PC-3 (cell line): Measurements from ENCODE around the gene MAP1LC3B2. TPM values are rescaled to one million over a fixed set of nuclear protein-coding genes. Genes with fewer than 3 reads are reported as not detected.

ENCODE experiments used
- ATAC-seq: fragments of 200-7000 bp; cut with Tn5 transposase; 2 replicates; pipeline ENCODE4 v1.9.1; 2020; ENCODE audit warnings: mild to moderate bottlenecking, moderate library complexity
- BruUV-seq: library from RNA; stranded (reverse); fragments of 400-500 nt; replicated peaks from 2 replicates; lab custom pipeline; 2021; lab: Mats Ljungman, UMichigan
- CTCF ChIA-PET: fragments of 300-600 bp; sonication (Branson Sonifier 250); formaldehyde crosslinking; loops from one replicate; lab custom pipeline; 2022; ENCODE audit warnings: antibody characterized with exemption; lab: Charles Lee
- POLR2A ChIA-PET: fragments of 300-600 bp; sonication (Branson Sonifier 250); formaldehyde crosslinking; loops from one replicate; lab custom pipeline; 2022; ENCODE audit warnings: antibody characterized with exemption; ENCODE audit not compliant: unreplicated experiment; lab: Charles Lee
- DNase-seq: peaks from one replicate; pipeline ENCODE4 v3.0.0-alpha.2; 2015
- H2AFZ ChIP-seq: fragments of 300-600 bp; sonication (generic); 2 replicates; pipeline ENCODE4 v1.6.0; 2016; ENCODE audit warnings: antibody characterized with exemption, low read length
- H3F3A ChIP-seq: fragments of 300-600 bp; sonication (generic); one replicate; pipeline ENCODE4 v1.6.0; 2017; ENCODE audit warnings: antibody characterized with exemption, low read length, control low read depth, mild to moderate bottlenecking; ENCODE audit not compliant: unreplicated experiment
- H3K27ac ChIP-seq: fragments of 300-600 bp; sonication (generic); 2 replicates; pipeline ENCODE4 v1.5.1; 2016; ENCODE audit warnings: mild to moderate bottlenecking, low read length
- H3K27me3 ChIP-seq: fragments of 300-600 bp; sonication (generic); 2 replicates; pipeline ENCODE4 v1.6.1; 2016; ENCODE audit warnings: low read length, mixed read lengths
- H3K36me3 ChIP-seq: fragments of 300-600 bp; sonication (generic); 2 replicates; pipeline ENCODE4 v1.6.1; 2016; ENCODE audit warnings: low read depth, mixed run types, low read length, mixed read lengths
- H3K4me1 ChIP-seq: fragments of 300-600 bp; sonication (generic); 2 replicates; pipeline ENCODE4 v1.5.1; 2016; ENCODE audit warnings: low read length; ENCODE audit not compliant: insufficient read depth
- H3K4me2 ChIP-seq: fragments of 300-600 bp; sonication (generic); 2 replicates; pipeline ENCODE4 v1.6.0; 2016; ENCODE audit warnings: low read length
- H3K4me3 ChIP-seq: fragments of 300-600 bp; sonication (generic); 2 replicates; pipeline ENCODE4 v1.5.1; 2016; ENCODE audit warnings: mild to moderate bottlenecking, low read length, mixed read lengths
- H3K79me2 ChIP-seq: fragments of 300-600 bp; sonication (generic); 2 replicates; pipeline ENCODE4 v1.6.1; 2017; ENCODE audit warnings: low read length, mixed read lengths
- H3K9ac ChIP-seq: fragments of 300-600 bp; sonication (generic); 2 replicates; pipeline ENCODE4 v1.6.0; 2016; ENCODE audit warnings: mild to moderate bottlenecking, low read length
- H3K9me2 ChIP-seq: fragments of 300-600 bp; sonication (generic); replicated peaks from 2 replicates; pipeline ENCODE4 v1.6.1; 2016; ENCODE audit warnings: mixed run types, low read length, mixed read lengths
- H3K9me3 ChIP-seq: fragments of 300-600 bp; sonication (generic); 2 replicates; pipeline ENCODE4 v1.6.1; 2016; ENCODE audit warnings: low read length, mixed read lengths
- H4K20me1 ChIP-seq: fragments of 300-600 bp; sonication (generic); 2 replicates; pipeline ENCODE4 v1.6.1; 2016; ENCODE audit warnings: low read length, mixed read lengths
- EZH2 ChIP-seq: fragments of 300-600 bp; sonication (generic); IDR thresholded peaks from one replicate; pipeline ENCODE4 v1.6.1; 2017; ENCODE audit warnings: antibody characterized with exemption, mild to moderate bottlenecking, low read length; ENCODE audit not compliant: unreplicated experiment
- EZH2phosphoT487 ChIP-seq: fragments of 300-600 bp; sonication (generic); IDR thresholded peaks from 2 replicates; pipeline ENCODE4 v1.6.1; 2018; ENCODE audit warnings: mild to moderate bottlenecking, antibody characterized with exemption, low read length, borderline replicate concordance
- intact Hi-C: fragments of 100-400 bp; cut with micrococcal nuclease; formaldehyde crosslinking; loops from 2 replicates; pipeline ENCODE4 v1.9.0; 2023
- total RNA-seq: library from RNA; depleted of rRNA; stranded (reverse); fragments of >200 nt; gene quantifications from 2 replicates; pipeline ENCODE4 v1.2.3, GENCODE V29; 2014
- TF ChIP-seq, protein P1 (sequence below): fragments of 300-600 bp; sonication (generic); conservative IDR thresholded peaks from 2 replicates; pipeline ENCODE4 v1.5.1; 2017; ENCODE audit warnings: antibody characterized with exemption, low read depth, mild to moderate bottlenecking, low read length

Gene MAP1LC3B2
- total RNA-seq, 1 experiment from 2014 or later: not detected

DNA sequence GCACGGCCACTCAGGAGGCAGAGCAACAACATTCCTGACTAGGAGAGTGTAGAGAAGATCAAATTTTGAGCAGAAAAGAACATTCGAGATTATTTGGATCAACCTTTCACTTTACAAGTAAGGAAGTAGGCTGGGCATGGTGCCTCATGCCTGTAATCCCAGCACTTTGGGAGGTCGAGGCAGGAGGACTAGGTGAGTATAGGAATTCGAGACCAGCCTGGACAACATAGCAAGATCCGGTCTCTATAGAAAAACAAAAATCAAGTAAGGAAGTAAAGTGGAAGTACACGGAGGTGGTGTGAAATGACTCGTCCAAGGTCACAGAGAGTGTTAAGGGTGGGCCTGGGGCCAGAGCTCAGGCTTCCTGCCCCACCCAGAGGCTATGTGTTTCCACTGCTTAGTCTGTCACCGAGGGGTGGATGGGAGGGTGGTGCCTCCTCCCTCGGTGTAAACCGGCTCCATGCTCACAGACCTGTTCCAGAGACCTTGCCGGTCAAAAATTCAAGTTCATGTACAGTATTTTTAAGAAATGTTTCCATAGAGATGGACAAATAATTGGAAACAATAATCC lies 51.9 kb downstream of the MAP1LC3B2 start:
- Histone ChIP-seq H3K27ac (no peak overlapping the region), H3K4me2 (no peak overlapping the region), H4K20me1 (no peaks in the 10 kb centered on the region), H3K9ac (no peak overlapping the region), H3K36me3 (no peaks in the 10 kb centered on the region), H3F3A (no peaks in the 10 kb centered on the region), H3K79me2 (no peaks in the 10 kb centered on the region), H3K4me3 (no peak overlapping the region), H3K9me2 (no peaks in the 10 kb centered on the region), H2AFZ (no peak overlapping the region), H3K9me3 (no peaks in the 10 kb centered on the region), H3K27me3 (no peaks in the 10 kb centered on the region), H3K4me1 (peaks cover 15% of the 10 kb centered on the region)
- peak; percentile 58 for ATAC-seq
- DNase-seq: peak; percentile 32
- intact Hi-C loops: no loop called here
- TF ChIP-seq, protein P1, sequence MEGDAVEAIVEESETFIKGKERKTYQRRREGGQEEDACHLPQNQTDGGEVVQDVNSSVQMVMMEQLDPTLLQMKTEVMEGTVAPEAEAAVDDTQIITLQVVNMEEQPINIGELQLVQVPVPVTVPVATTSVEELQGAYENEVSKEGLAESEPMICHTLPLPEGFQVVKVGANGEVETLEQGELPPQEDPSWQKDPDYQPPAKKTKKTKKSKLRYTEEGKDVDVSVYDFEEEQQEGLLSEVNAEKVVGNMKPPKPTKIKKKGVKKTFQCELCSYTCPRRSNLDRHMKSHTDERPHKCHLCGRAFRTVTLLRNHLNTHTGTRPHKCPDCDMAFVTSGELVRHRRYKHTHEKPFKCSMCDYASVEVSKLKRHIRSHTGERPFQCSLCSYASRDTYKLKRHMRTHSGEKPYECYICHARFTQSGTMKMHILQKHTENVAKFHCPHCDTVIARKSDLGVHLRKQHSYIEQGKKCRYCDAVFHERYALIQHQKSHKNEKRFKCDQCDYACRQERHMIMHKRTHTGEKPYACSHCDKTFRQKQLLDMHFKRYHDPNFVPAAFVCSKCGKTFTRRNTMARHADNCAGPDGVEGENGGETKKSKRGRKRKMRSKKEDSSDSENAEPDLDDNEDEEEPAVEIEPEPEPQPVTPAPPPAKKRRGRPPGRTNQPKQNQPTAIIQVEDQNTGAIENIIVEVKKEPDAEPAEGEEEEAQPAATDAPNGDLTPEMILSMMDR: no peak
- TF ChIP-seq EZH2phosphoT487: no peak
- TF ChIP-seq EZH2: no peak
- no TSS peak for BruUV-seq
- ChIA-PET POLR2A (no interaction called here), CTCF (interaction anchor here (0.7 kb wide), 1 partner anchor 486 kb away, joined by 3 read pairs; no protein-coding TSS in a partner anchor)

DNA sequence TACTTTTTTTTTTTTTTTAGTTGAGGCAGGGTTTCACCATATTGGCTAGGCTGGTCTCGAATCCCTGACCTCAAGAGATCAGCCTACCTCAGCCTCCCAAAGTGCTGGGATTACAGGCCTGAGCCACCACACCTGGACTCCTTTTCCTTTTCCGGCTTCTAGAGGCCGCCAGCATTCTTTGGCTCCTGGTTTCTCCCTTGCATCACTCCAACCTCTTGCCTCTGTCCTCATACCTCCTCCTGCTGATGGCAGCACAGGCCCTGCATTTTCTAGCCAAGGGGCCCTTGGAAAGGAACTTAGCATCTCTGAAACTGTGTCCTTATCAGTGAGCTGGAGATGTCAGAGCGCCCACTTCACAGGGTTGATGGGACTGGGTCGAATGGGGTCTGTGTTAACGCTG lies 53.3 kb downstream of the MAP1LC3B2 start:
- ChIA-PET CTCF (no interaction called here), POLR2A (interaction anchor here (0.6 kb wide), 1 partner anchor 348 kb away, joined by 6 read pairs; no protein-coding TSS in a partner anchor)
- no peak overlapping the region for H3K27ac ChIP-seq
- DNase-seq (no peak), ATAC-seq (no peak)
- H4K20me1 ChIP-seq: no peaks in the 10 kb centered on the region
- no peaks in the 10 kb centered on the region for H3K9me3 ChIP-seq
- no peak overlapping the region for H2AFZ ChIP-seq
- H3K27me3 ChIP-seq: no peaks in the 10 kb centered on the region
- intact Hi-C loops: no loop called here
- TF ChIP-seq, protein P1: no peak
- TF ChIP-seq EZH2phosphoT487 (no peak), EZH2 (no peak)
- H3K9ac ChIP-seq: no peak overlapping the region
- H3F3A ChIP-seq: no peaks in the 10 kb centered on the region
- H3K4me1 ChIP-seq: peaks cover 6% of the 10 kb centered on the region; the same call in 1 of the 2 replicates
- H3K36me3 ChIP-seq: no peaks in the 10 kb centered on the region
- H3K4me2 ChIP-seq: no peak overlapping the region
- H3K4me3 ChIP-seq: no peak overlapping the region
- H3K79me2 ChIP-seq: no peaks in the 10 kb centered on the region
- BruUV-seq: no TSS peak
- no peaks in the 10 kb centered on the region for H3K9me2 ChIP-seq

DNA sequence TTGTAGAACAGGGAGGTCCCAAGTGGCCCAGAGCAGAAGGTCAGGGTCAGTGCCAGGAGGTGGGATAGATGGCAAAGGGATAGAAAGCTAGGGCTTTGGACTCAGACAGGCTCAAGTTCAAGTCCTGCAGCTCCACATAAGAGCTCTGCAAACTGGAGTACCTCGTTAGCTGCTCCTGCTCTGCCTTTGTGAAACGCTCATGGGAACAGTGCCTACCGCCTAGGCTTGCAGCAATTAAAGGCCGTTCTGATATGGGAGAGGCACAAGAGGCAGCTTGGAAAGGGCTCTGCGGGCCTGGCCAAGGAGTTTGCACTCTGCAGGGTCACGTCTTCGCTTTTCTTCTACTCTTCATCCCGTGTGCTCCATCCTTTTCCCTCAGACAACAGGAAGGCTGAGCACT lies 54.1 kb downstream of the MAP1LC3B2 start:
- Histone ChIP-seq H3K9me2 (no peaks in the 10 kb centered on the region), H3K27ac (no peak overlapping the region), H4K20me1 (no peaks in the 10 kb centered on the region), H3K4me1 (peaks cover 6% of the 10 kb centered on the region; the same call in 1 of the 2 replicates), H3K4me3 (no peak overlapping the region), H2AFZ (no peak overlapping the region), H3K9me3 (no peaks in the 10 kb centered on the region), H3F3A (no peaks in the 10 kb centered on the region), H3K27me3 (no peaks in the 10 kb centered on the region), H3K79me2 (no peaks in the 10 kb centered on the region), H3K9ac (no peak overlapping the region), H3K4me2 (no peak overlapping the region), H3K36me3 (no peaks in the 10 kb centered on the region)
- intact Hi-C loops: no loop called here
- no peak for TF ChIP-seq EZH2
- TF ChIP-seq, protein P1: no peak
- TF ChIP-seq EZH2phosphoT487: no peak
- ATAC-seq: no peak
- ChIA-PET POLR2A (no interaction called here), CTCF (no interaction called here)
- no peak for DNase-seq
- no TSS peak for BruUV-seq
